ENCODE results near the gene FAM168A. TPM values are rescaled to one million over a fixed set of nuclear protein-coding genes. Genes with fewer than 3 reads are reported as not detected.

Gene FAM168A
- total and polyA plus RNA-seq, 10 of the 15 experiments (the other 5 are each of a cell fraction or from before 2014, with no cell fraction given) = 1.7 to 20.0 (median 10.0) TPM

GRCh38 chr11:73510877-73511276 is 87.0 kb downstream of the FAM168A start:
- no peaks in the 10 kb centered on the region for H3K4me1 ChIP-seq (ENCODE audit: control insufficient read depth, insufficient read depth, low read length)
- FAIRE-seq = no peak
- intact Hi-C loops (cut with micrococcal nuclease; ENCODE audit: unreplicated experiment) (no loop called here), in situ Hi-C loops (cut with MboI) (no loop called here)
- no peak overlapping the region for H3K4me3 ChIP-seq
- WGBS (ENCODE audit: insufficient coverage, insufficient replicate concordance, low lambda C conversion rate, missing lambda C conversion rate) = 74% methylated on average over 4 of the region's 4 CpGs
- ChIA-PET RAD21 (ENCODE audit: unreplicated experiment) (interaction anchor here (0.6 to 2.8 kb wide), 4 partner anchors 9 to 114 kb away, joined by 3 to 6 read pairs (median 4); no protein-coding TSS in a partner anchor), POLR2A (interaction anchor here (0.6 to 1.6 kb wide), 3 partner anchors 11 to 544 kb away, joined by 3 to 9 read pairs (median 4); no protein-coding TSS in a partner anchor), SMC1A (ENCODE audit: uncharacterized antibody, unreplicated experiment) (interaction anchor here (1.0 to 4.4 kb wide), 3 partner anchors 9 to 32 kb away, joined by 3 to 19 read pairs (median 6); no protein-coding TSS in a partner anchor), CTCF (interaction anchor here (0.6 to 2.3 kb wide), 4 partner anchors 32 to 117 kb away, joined by 3 to 12 read pairs (median 3); no protein-coding TSS in a partner anchor)
- no peaks in the 10 kb centered on the region for H4K20me1 ChIP-seq (ENCODE audit: control insufficient read depth, insufficient read depth)
- TF ChIP-seq SPI1 (IDR thresholded peaks at IDR 0.05; ENCODE audit: borderline replicate concordance, insufficient read depth, low read depth, low read length) = no peak
- no peak for TF ChIP-seq NFIC (IDR thresholded peaks at IDR 0.05; ENCODE audit: low read depth, low read length)
- no peak for TF ChIP-seq JUNB (IDR thresholded peaks at IDR 0.05)
- no peak for TF ChIP-seq ZSCAN29 (IDR thresholded peaks at IDR 0.05)
- no peak for TF ChIP-seq HSF1 (IDR thresholded peaks at IDR 0.05; ENCODE audit: low read depth, low read length)
- BruUV-seq (replicated peaks) = no TSS peak
- H2AFZ ChIP-seq (ENCODE audit: control insufficient read depth, low read depth, low read length) = no peak overlapping the region
- H3K4me2 ChIP-seq (ENCODE audit: control insufficient read depth, insufficient read depth) = no peak overlapping the region
- 0 out of 4 replicates have a peak, but pooled peaks cover 0 to 4% of the 10 kb centered on the region in 2 experiments for H3K36me3 ChIP-seq (ENCODE audit: control insufficient read depth in 2 of 2, insufficient read depth in 2 of 2, low read length in 1 of 2)
- DNase-seq (ENCODE audit: low read depth, low spot score) = no peak
- no peak overlapping the region for H3K9ac ChIP-seq (ENCODE audit: control insufficient read depth, insufficient read depth, low read length)
- no peaks in the 10 kb centered on the region for H3K27me3 ChIP-seq (replicated peaks in 1 of 2; ENCODE audit: control insufficient read depth in 2 of 2, insufficient read depth in 2 of 2, low read length in 1 of 2)
- no peaks in the 10 kb centered on the region for H3K79me2 ChIP-seq (ENCODE audit: control insufficient read depth, insufficient read depth, low read length)
- no peaks in the 10 kb centered on the region for H3K9me3 ChIP-seq (replicated peaks; ENCODE audit: control insufficient read depth, insufficient read depth, low read length)
- no peak for ATAC-seq
- no peak overlapping the region for H3K27ac ChIP-seq (ENCODE audit: control insufficient read depth, insufficient read depth)
